Measurements from ENCODE around the gene CTNNA3.

Gene CTNNA3

DNA sequence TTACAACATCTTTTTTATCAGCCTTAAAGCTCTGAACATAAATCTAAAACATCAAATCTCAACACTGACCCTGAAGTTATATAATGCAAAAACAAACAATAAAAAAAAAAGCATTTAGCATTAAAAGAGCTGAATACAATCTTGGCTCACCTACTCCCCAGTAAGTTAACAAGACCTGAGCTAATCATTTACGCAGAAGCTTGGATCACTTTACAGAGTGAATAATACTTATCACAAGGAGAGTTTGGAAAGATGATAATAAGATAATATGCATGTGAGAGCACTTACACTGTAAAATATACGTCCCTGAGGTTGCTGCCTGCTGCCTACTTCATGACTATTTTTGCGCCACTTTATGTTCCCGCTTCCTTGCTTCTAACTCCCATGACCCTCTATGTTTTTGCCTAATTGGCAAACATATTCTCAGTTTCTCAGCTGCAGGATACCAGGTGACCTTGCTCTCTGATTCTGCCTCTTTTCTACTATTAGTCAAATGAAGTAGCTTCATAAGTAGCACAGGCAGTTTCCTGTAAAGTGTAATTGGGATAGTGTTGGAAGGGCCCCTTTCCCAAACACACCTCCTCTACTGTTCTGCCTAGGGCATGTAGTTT is 436.6 kb downstream of the CTNNA3 start:
- TF ChIP-seq, protein P1, sequence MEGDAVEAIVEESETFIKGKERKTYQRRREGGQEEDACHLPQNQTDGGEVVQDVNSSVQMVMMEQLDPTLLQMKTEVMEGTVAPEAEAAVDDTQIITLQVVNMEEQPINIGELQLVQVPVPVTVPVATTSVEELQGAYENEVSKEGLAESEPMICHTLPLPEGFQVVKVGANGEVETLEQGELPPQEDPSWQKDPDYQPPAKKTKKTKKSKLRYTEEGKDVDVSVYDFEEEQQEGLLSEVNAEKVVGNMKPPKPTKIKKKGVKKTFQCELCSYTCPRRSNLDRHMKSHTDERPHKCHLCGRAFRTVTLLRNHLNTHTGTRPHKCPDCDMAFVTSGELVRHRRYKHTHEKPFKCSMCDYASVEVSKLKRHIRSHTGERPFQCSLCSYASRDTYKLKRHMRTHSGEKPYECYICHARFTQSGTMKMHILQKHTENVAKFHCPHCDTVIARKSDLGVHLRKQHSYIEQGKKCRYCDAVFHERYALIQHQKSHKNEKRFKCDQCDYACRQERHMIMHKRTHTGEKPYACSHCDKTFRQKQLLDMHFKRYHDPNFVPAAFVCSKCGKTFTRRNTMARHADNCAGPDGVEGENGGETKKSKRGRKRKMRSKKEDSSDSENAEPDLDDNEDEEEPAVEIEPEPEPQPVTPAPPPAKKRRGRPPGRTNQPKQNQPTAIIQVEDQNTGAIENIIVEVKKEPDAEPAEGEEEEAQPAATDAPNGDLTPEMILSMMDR (conservative IDR thresholded peaks at IDR 0.05; ENCODE audit: low read depth, low read length), result no peak
- no peak for DNase-seq (ENCODE audit: low read depth)
- no peak overlapping the region for H3K4me3 ChIP-seq (ENCODE audit: low read length)

DNA sequence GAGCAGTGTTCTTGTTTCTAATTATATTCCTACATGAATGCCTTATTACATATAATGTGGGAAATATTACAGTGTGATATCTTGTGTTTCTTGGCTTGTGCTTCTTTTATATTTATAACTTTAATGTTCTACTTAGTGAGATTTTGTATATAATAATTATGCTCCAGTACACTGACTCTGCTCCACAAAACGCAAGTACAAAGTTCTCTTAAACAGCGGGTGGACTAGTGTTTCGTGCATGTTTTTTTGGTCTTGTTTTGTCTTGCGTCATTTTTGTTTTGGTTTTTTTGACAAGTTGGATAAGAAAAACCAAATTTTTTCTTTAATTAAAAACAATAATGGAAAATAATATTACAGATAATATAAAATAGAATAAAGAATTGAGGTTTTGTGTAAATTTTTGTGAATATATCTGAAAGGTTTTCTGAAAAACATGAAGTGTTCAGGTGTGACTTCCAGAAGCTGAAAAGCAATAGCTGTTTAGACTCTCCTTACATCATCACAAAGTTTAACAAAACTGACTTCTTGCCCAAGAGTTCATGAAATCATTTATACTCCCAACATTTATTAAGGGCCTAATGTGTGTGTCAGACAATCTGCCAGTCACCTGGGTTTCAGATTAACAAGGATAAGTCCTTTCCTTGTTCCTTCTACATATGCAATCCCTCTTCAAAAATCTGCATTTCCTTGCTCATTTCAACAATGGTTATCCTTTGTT is 438.4 kb downstream of the CTNNA3 start:
- TF ChIP-seq, protein P1 (conservative IDR thresholded peaks at IDR 0.05; ENCODE audit: low read depth, low read length), result no peak
- no peak for DNase-seq (ENCODE audit: low read depth)
- no peak overlapping the region for H3K4me3 ChIP-seq (ENCODE audit: low read length)

DNA sequence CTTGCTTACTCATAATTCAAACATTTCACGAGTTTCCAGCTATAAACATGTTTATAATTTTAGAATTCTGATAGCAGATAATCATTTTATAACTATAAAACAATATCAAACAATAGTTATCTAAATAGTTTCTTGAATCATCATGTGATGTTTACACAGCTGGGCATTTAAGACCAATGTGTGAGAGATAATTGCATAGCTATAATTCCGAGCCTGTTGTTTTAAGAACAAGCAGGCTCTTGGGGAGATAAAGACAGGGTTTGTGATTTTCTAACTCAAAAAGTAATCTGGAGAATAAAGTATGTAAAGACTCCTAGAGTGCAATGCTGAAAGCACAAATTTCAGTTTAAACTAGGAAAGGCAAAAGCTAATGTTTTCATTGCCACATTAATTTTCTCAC is 439.0 kb downstream of the CTNNA3 start:
- H3K4me3 ChIP-seq (ENCODE audit: low read length), result no peak overlapping the region
- TF ChIP-seq, protein P1 (conservative IDR thresholded peaks at IDR 0.05; ENCODE audit: low read depth, low read length), result no peak
- DNase-seq (ENCODE audit: low read depth), result no peak

DNA sequence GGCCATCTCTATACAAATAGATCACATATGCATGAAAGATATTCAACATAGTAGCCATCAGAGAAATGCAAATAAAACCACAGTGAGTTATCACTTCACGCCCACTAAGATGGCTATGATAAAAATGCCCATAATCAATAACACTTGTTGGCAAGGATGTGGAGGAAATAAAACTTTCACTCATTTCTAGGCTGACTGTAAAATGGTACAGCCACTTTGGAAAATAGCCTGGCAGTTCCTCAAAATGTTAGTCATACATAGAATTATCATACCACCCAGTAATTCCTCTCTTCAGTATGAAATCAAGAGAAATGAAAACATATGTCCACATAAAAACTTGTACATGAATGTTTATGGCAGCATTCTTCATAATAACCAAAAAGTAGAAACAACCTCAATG is 445.3 kb downstream of the CTNNA3 start:
- TF ChIP-seq, protein P1 (conservative IDR thresholded peaks at IDR 0.05; ENCODE audit: low read depth, low read length), result no peak
- no peak overlapping the region for H3K4me3 ChIP-seq (ENCODE audit: low read length)
- no peak for DNase-seq (ENCODE audit: low read depth)

DNA sequence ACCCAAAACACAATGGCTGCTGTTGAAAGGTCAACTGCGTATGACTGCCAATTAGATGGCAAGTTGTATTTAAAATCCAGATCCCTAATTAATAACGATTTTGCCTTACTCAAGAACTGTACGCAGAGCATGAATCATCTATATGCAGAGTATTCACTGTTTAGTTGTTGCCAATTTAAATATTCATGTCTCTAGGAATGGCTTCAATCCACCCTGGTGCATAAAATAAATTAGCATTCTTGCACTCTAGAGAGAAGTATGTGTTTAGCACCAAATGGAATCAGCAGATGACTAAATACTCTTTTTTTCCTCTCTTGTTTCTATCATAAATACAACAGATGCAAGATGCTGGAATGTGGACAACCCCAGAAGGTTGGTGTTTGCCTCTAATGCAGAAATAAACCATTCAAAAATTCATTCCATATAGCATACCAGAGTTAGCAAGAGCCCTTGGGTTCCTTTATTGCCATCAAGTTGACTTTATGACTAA is 449.9 kb downstream of the CTNNA3 start:
- TF ChIP-seq, protein P1 (conservative IDR thresholded peaks at IDR 0.05; ENCODE audit: low read depth, low read length), result no peak
- no peak overlapping the region for H3K4me3 ChIP-seq (ENCODE audit: low read length)
- DNase-seq (ENCODE audit: low read depth), result no peak

DNA sequence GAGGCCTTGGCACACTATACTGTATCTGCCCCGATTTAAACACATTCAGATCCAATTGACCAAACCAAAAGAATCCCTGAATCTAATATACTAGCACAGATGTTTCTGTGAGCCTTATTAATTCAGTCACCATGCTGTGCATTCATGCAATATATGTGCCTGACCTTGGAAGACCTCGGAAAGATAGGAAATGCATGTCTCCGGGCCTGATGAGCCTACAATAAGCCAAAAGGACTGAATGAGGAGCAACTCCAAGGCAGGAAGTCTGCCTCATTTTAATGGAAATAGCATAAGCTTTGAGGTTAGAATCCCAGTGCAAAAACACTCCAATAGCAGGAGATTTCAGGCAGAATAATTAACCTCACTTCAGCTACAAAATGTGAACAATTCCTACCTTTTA is 453.5 kb downstream of the CTNNA3 start:
- DNase-seq (ENCODE audit: low read depth), result no peak
- TF ChIP-seq, protein P1 (conservative IDR thresholded peaks at IDR 0.05; ENCODE audit: low read depth, low read length), result no peak

DNA sequence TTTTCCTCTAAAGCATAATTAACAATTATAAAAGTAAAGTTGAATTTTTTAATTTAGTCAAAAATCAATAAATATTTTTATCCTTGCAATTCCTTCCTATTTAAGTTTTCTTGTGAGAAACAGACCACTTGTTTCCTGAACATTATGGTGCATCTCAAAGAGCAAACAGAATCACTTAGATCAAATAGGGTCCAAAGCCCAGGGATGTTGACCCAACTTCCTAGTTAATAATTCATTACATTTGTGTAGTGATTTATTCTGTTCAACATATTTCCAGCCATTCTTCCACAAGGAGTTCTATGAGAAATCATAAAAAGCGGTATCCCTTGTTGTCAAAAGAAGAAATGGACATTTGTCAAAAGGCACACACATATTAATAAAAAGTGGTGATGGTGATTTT is 454.5 kb downstream of the CTNNA3 start:
- TF ChIP-seq, protein P1 (conservative IDR thresholded peaks at IDR 0.05; ENCODE audit: low read depth, low read length), result no peak
- DNase-seq (ENCODE audit: low read depth), result no peak
- no peak overlapping the region for H3K4me3 ChIP-seq (ENCODE audit: low read length)

More for the DNA sequence above, 453.5 kb downstream of the CTNNA3 start:
- H3K4me3 ChIP-seq (ENCODE audit: low read length), result no peak overlapping the region

All from retinal pigment epithelial cell (primary cell).